Epithelial cell of esophagus (primary cell): ENCODE data around the gene HIPK3.
A peak's percentile ranks its signal among the peaks of the same experiment; 100 is the strongest.
"Not testable (repeated sequence)": the region's sequence is repeated elsewhere in the genome, so short reads cannot be mapped to it uniquely, and the experiment has no call there.

Experiments used
- DNase-seq: peaks from one replicate; pipeline ENCODE4 v3.0.0; 2010; ENCODE audit warnings: low read depth
- H3K4me3 ChIP-seq: 2 replicates; pipeline ENCODE4 v1.5.1; 2011; ENCODE audit warnings: mild to moderate bottlenecking, low read length, control low read depth
- TF ChIP-seq, protein P1 (sequence below): IDR thresholded peaks from 2 replicates; pipeline ENCODE4 v1.5.1; 2011; ENCODE audit warnings: low read depth, mild to moderate bottlenecking, low read length, control low read depth, inconsistent platforms; ENCODE audit not compliant: insufficient read depth; ENCODE audit errors: missing control alignments

Gene HIPK3

DNA sequence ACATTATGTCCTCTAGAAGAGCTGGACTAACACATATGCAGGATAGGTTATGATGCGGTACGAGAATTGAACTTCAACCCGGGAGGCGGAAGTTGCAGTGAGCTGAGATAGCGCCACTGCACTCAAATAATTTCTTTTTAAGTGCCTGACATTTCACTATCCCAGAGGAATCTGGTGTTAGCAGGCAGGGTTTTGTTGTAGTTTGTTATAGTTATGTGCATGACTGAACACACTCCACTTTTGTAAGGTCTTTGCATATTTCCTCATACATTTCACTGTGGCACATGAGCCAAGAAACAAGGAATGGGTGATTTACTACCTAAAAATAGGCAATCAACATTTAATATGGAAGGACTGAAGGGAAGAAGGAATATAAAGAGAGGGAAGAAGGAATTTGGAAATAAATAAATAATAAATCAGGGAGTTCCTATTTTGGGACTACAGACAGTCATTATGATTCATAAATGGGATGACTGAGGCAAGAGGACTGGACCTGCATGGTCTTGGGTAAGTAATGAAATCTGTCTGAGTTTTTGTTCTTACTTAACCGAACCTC, 8.7 kb upstream of the HIPK3 start:
- TF ChIP-seq, protein P1, sequence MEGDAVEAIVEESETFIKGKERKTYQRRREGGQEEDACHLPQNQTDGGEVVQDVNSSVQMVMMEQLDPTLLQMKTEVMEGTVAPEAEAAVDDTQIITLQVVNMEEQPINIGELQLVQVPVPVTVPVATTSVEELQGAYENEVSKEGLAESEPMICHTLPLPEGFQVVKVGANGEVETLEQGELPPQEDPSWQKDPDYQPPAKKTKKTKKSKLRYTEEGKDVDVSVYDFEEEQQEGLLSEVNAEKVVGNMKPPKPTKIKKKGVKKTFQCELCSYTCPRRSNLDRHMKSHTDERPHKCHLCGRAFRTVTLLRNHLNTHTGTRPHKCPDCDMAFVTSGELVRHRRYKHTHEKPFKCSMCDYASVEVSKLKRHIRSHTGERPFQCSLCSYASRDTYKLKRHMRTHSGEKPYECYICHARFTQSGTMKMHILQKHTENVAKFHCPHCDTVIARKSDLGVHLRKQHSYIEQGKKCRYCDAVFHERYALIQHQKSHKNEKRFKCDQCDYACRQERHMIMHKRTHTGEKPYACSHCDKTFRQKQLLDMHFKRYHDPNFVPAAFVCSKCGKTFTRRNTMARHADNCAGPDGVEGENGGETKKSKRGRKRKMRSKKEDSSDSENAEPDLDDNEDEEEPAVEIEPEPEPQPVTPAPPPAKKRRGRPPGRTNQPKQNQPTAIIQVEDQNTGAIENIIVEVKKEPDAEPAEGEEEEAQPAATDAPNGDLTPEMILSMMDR: no peak
- H3K4me3 ChIP-seq: no peak overlapping the region
- peak; percentile 76 for DNase-seq

DNA sequence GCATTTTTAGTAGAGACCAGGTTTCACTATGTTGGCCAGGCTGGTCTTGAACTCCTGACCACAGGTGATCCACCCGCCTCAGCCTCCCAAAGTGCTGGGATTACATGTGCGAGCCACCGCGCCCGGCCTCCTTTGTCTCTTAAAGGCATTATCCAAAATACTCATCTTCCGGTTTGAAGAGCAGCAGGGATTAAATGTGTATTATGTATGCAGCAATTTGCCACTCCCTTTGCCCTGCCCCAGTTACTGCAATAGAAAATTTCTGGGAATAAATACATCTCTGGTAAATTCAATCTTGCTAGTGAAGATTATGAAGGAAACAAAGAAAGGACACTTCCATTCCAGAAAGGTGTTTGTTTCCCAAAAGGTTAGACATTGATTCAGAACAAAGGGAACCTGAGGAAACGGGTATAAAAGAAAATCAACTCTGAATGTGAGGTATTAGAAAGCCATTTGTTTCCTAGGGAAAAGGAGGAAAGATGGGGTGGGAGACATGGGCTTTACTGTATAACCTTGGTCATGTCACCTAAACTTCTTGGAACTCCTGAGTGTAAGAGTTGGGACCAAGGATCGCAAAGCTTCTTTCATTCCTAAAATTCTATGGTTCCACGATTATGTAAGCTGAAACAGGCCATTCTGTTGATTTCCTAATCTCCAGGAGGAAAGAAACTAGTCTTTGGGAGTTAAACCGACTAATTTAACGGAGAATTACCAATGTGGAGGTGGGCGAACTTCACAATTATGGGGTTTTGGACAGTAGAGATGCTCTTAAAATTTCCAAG, 959 bp upstream of the HIPK3 start:
- TF ChIP-seq, protein P1: no peak
- peak; percentile 50 for DNase-seq
- peak overlapping the region; percentile 60 for H3K4me3 ChIP-seq

DNA sequence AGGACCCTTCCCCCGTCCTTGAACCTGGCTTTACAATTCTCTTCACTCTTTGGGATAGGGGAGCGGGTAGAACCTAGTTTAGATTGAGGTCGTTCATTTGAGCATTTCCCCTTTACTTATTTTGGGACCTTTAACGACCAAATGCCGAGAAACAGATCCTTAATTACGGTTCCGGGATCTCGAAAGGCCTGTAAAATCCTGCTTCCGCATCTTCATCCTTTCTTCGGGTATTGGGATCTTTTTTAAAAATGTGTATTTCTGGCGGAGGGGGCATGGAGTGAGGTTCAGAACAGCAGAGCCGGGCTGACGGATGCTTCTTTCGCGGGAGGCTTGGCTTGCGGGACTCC, 395 bp upstream of the HIPK3 start:
- H3K4me3 ChIP-seq: peak overlapping the region; percentile 60
- no peak for DNase-seq
- TF ChIP-seq, protein P1: no peak

DNA sequence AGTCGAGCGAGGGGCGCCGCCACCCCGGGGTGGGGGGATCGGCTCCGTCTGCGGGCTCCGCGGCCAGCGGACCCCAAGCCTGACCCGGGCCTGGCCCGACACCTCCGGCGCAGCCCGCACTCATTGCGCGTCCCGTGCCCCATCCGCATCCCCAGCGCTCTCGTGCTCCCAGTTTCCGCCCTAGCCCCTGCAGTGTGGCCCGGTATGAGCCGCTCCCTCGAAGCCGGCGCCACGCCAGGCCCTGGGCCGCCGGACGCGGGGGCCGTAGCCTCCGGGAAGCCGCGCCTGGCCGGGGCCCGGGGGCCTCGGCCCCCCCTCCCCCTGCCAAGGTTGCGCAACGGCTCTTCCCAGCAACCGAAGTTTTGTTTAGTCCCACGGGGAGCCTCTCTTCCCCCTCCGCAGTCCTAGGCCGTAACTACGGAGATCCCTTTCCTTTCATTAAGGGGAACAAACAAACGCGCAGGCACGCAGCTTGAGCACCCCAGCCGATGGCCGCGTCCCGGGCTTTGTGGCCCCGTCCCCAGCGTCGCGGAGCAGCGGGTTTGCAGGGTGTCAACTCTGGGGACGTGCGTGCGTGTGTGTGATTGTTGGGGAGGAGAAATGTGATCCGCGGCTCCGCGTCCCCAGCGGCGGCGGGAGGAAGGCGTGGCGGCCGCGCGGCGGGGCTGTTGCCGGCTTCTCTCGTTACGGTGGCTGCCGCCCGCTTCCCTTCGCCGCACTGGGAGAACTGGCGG, 883 bp downstream of the HIPK3 start:
- H3K4me3 ChIP-seq: peak overlapping the region; percentile 72
- TF ChIP-seq, protein P1: peak; percentile 10
- DNase-seq: peak; percentile 78

DNA sequence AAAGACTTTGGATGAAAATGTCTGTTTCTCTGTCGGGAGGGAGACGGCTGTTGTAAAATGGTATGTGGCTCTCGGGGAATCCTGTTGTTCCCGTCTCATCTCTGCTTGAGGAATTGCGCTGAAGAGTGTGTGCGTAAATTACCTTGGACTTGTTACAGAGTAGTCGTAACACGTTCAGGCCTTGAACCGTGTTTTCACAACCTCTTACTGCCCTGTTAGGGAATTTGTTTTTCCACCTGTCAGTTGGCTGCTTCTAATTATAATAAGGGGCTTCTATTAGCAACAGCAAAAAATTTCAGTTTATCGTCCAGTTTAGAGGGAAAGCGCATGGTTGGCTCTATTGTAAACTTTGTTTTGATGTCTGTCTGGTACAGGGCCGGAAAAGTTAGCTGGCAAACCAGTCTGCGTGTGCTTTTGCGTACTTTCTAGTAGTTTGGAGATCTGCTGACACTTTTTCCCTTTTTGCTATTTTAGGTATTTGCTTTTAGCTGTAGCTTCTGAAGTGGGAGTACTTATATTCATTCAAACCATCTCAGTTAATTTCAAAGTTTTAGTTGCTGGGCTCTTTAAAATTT, 1.5 kb downstream of the HIPK3 start:
- H3K4me3 ChIP-seq: peak overlapping the region; percentile 72
- DNase-seq: peak; percentile 78
- TF ChIP-seq, protein P1: no peak

DNA sequence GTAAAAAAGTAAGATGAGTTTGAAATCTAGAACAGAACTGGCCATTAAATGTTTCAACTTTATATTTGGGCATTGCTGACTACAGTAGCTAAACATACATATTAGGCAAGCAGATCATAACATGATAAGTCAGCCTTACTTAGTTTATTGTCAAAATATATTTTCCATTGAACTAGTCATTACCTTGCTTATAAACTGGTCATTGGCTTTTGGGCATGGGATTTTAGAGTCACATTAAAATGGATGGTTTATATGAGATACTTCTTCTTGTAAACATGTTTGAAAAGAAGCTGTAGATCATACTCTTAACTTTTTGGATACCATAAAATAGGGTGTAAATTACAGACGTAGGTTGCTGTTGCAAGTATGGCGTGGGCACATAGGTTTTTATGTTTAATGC, 2.7 kb downstream of the HIPK3 start:
- no peak for DNase-seq
- TF ChIP-seq, protein P1: no peak
- peak overlapping the region; percentile 72 for H3K4me3 ChIP-seq

DNA sequence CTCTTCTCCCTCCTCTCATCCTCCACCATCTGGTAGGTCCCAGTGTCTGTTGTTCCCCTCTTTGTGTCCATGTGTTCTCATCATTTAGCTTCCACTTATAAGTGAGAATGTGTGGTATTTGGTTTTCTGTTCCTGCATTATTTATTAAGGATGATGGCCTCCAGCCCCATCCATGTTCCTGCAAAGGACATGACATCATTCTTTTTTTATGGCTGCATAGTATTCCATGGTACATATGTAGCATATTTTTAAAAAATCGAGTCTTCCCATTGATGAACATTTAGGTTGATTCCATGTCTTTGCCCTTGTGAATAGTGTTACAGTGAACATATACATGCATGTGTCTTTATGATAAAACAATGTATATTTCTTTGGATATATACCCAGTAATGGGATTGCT, 4.2 kb downstream of the HIPK3 start:
- DNase-seq, H3K4me3 ChIP-seq: not testable (repeated sequence)
